MV-4-11 (cell line): ENCODE data around the gene TPI1.
A peak's percentile ranks its signal among the peaks of the same experiment; 100 is the strongest.
"Not testable (repeated sequence)": the region's sequence is repeated elsewhere in the genome, so short reads cannot be mapped to it uniquely, and the experiment has no call there.

Experiments
- DNase-seq: peaks from one replicate; lab custom pipeline; 2025; lab: John Stamatoyannopoulos, UW

Gene TPI1

DNA sequence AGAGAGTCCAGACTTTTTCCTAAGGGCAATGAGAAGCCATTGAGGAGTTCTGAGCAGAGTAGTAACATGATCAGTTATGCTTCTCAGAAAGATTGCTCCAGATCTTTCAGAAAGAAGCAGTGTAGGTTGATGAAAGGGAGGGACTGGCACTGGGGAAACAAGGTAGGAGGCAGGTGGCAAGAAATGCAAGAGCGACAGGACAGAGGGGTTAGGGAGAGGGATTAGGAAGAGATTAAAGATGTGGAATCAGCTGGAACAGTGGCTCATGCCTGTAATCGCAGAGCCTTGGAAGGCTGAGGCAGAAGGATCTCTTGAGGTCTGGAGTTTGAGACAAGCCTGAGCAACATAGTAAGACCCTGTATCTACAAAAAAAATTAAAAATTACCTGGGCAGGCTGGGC, 19.7 kb upstream of the TPI1 start:
- no peak for DNase-seq

GRCh38 chr12:6849427-6849826, 17.9 kb upstream of the TPI1 start:
- DNase-seq: no peak

- no peak for DNase-seq
These were observed 17.3 kb upstream of the TPI1 start for GRCh38 chr12:6849976-6850560.

DNA sequence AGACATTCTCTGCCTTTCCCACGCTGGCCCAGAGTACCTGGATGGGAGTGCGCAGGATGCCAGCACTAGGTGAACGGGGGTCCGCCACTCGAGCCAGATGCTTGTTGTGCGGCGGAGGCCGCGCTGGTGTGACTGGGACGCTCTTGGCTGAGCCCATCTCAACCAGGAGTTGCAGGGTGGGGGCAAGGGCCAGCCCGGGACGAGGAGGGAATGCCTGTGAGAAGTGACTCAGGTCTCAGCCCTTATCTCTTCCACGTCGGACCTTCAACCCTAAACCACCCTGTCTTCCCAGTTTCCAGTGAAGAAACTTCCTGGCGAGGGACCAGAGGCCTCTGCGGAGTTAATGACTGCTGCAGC, 16.6 kb upstream of the TPI1 start:
- no peak for DNase-seq

DNA sequence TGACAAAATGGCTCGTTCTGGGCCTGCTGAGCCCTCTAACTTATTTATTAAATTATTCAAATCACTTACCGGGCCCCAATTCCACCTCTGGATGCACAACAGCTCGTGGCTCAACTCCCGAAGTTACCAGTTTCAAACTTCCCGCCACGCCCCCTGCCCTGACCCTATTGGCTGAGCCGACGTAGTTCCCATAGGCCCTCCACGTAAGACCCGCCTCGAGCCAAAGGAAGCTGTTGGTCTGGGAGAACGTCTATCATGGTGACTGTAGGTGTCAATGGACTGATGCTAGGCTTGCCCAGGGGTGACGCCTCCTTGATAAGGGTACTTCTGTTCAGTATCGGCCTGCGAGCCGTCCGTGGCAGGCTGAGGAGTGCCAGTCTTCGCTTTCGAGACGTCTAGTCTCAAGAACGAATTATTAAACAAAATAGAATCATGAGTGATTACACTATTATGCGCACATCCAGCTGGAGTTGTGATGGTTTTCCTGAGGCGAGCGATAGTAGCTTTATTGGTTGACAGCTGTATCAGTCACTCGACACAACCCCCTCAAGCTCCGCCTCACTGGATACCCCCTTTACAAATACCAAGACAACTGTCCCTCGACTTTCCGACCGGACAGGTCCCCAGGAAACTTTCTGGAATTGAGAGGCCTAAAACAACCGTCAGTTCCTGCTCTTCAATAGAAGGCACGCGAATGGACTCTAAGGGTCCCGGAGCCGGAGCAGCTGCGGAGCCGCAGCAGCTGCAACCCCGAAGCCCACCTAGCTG, 16.0 kb upstream of the TPI1 start, which contains the start of gene CDCA3:
Gene CDCA3, minus strand, starts transcription at position 134 of the 768 bp plus-strand sequence. CDS start 334 bp downstream, outside the sequence.
- peak; percentile 99 for DNase-seq

GRCh38 chr12:6851921-6852650, 15.2 kb upstream of the TPI1 start, which contains the start of gene USP5:
USP5 (plus strand) TSS chr12:6852150; CDS start chr12:6852180, 30 bp downstream.
- peak; percentile 99 for DNase-seq

- DNase-seq: no peak
These were observed 14.5 kb upstream of the TPI1 start for GRCh38 chr12:6852651-6853354.

- no peak for DNase-seq
These were observed 13.7 kb upstream of the TPI1 start for GRCh38 chr12:6853626-6854025.

- no peak for DNase-seq
These were observed 13.3 kb upstream of the TPI1 start for GRCh38 chr12:6854036-6854435.

GRCh38 chr12:6855322-6855721, 12.0 kb upstream of the TPI1 start:
- no peak for DNase-seq

- no peak for DNase-seq
These were observed 8.5 kb upstream of the TPI1 start for GRCh38 chr12:6858799-6859198.

DNA sequence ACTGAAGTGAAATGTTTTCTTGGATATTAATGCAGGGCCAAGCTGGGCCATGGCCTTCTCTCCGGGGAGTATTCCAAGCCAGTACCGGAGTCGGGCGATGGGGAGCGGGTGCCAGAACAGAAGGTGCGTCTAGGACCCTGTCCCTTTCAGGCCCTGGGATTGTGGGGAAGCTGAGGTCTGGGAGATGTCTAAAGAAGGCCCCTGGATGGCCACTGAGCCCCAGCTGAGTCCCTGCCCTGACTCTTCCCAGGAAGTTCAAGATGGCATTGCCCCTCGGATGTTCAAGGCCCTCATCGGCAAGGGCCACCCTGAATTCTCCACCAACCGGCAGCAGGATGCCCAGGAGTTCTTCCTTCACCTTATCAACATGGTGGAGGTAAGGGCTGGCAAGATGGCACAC, 7.2 kb upstream of the TPI1 start:
- DNase-seq: no peak

- no peak for DNase-seq
These were observed 6.4 kb upstream of the TPI1 start for GRCh38 chr12:6860942-6861341.

GRCh38 chr12:6861391-6861790, 5.9 kb upstream of the TPI1 start:
- no peak for DNase-seq

- DNase-seq: no peak
These were observed 4.3 kb upstream of the TPI1 start for GRCh38 chr12:6863033-6863432.

- DNase-seq: no peak
These were observed 3.6 kb upstream of the TPI1 start for GRCh38 chr12:6863586-6864321.

- DNase-seq: not testable (repeated sequence)
These were observed 2.0 kb upstream of the TPI1 start for GRCh38 chr12:6865307-6865706.

DNA sequence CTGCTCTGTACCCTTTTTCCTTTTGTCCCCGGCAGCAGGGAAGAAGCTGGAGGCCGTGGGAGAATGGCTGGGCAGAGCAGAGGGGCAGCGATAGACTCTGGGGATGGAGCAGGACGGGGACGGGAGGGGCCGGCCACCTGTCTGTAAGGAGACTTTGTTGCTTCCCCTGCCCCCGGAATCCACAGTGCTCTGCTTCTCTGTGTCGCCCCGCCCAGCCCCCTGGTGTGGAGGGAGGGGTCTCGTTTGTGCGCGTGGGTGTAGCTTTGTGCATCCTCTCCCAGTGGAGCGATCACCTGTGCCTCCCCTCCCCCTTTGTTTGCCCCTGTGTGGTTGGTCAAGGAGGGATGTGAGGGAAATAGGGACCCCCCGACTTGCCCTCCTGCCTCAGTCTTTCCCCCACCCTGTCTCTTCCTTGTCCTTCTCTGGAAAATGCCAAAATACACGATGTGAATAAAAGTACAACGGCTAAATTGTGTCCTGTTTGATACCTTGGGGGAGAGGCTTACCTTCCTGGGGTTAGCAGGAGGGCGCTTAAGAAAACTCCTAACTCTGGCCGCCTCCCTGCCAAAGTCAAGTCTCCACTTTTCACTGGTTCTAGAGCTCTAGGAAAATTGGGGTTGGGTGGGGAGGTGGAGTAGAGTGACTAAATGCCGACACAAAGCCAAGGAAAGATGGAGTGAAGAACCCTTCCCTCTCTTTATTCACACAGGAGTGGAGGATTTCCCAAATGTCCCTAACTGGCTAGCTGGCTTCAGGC, 990 bp upstream of the TPI1 start:
- DNase-seq: no peak

GRCh38 chr12:6866920-6867412, 365 bp upstream of the TPI1 start:
- peak; percentile 74 for DNase-seq

GRCh38 chr12:6868211-6869048, 1.1 kb downstream of the TPI1 start:
- DNase-seq: no peak
